GM23248 (cell line): ENCODE data around the gene CCDC43.

ENCODE experiments used
- EZH2 ChIP-seq: fragments of 200-600 bp; sonication (generic); IDR thresholded peaks from 2 replicates; pipeline ENCODE4 v1.6.1; 2018; ENCODE audit warnings: antibody characterized with exemption, mild to moderate bottlenecking; ENCODE audit not compliant: insufficient read depth, poor library complexity, severe bottlenecking
- EZH2phosphoT487 ChIP-seq: fragments of 200-600 bp; sonication (generic); IDR thresholded peaks from 2 replicates; pipeline ENCODE4 v1.6.1; 2018; ENCODE audit warnings: antibody characterized with exemption, moderate library complexity, mild to moderate bottlenecking, low read depth; ENCODE audit not compliant: insufficient read depth

- TF ChIP-seq EZH2 (no peak), EZH2phosphoT487 (no peak)
Measured at GRCh38 chr17:44688200-44688599, 1.4 kb downstream of the CCDC43 start.
